Epithelial cell of proximal tubule (primary cell): Measurements from ENCODE around the gene PSTPIP2. TPM values are rescaled to one million over a fixed set of nuclear protein-coding genes. Genes with fewer than 3 reads are reported as not detected.
"Not testable (repeated sequence)": the region's sequence is repeated elsewhere in the genome, so short reads cannot be mapped to it uniquely, and the experiment has no call there.

Experiments
- DNase-seq: peaks from one replicate; pipeline ENCODE4 v3.0.0-alpha.2; 2011; ENCODE audit warnings: low read depth
- H3K4me3 ChIP-seq: 2 replicates; pipeline ENCODE4 v1.5.1; 2011; ENCODE audit warnings: low read depth, mild to moderate bottlenecking, low read length
- CTCF ChIP-seq: conservative IDR thresholded peaks from 2 replicates; pipeline ENCODE4 v1.5.1; 2012; ENCODE audit warnings: low read depth, mild to moderate bottlenecking, low read length
- total RNA-seq: library from RNA; depleted of rRNA; stranded (reverse); fragments of >200 nt; gene quantifications from 2 replicates; pipeline ENCODE4 v1.2.3, GENCODE V29; 2015

The PSTPIP2 gene
- total RNA-seq, 1 donor from 2014 or later = 11.0 TPM

DNA sequence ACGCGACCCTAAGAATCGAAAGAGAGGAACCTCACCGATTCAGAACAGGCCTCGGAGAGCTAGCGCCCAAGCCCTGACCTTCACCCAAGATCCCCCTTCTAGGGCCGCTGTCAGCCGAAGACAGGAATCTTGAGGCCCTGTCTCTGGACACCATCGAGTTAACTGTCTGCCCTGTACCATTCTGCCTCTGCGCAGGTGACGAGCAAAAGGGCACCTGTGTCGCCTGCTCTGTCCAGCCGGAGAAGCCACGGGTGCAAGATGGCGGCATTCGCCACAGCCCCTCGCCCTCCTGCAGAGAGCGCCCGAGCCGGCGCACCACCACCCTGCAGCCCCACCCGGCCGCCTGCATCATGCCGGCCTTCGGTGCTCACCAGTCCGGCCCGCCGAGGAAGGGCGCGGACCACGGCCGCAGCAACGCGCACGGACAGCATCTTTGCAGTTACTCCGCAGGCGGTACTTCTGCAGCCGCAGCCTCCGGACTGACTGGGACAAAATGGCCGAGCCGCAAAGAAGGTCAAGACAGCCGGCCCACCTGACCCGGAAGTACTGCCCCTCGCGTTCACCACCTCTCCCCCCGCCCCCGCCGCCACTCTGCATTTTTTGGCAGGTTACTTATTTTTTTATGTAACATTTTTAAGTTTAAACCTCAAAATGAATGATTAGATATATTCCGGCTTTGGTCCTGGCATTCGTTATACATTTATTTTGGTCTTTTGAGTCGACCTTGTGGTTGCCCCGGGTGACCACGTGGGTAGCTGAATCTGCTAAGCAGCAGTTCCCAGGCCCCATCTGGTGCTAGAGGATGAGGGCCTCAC lies 25.9 kb upstream of the PSTPIP2 start, which contains the start of gene ATP5F1A:
ATP5F1A (minus strand) TSS at position 496 of the 815 bp plus-strand sequence; CDS start at position 431, 65 bp downstream.
- DNase-seq = no peak
- H3K4me3 ChIP-seq = peak within 1 kb of the TSS; percentile 88
- TF ChIP-seq CTCF = peak; percentile 2

DNA sequence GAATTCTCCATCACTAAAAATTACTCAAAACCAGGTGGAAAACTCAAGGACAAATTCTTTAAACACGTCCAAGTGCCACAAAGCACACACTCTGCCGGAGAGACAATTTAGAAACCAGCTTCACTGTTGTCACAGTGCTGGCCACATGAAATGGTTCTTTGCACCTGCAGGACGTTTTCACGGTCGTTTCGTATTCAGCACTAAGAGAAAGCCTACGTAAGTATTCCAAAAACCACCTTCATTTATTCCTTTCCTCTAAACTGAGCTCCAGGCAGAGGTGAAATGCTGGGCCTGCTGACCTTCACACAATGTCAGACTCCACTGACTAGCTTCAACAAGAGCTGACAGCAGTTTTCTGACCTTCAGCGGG lies 25.4 kb upstream of the PSTPIP2 start:
- DNase-seq = no peak
- TF ChIP-seq CTCF = no peak
- H3K4me3 ChIP-seq = peak overlapping the region; percentile 88

DNA sequence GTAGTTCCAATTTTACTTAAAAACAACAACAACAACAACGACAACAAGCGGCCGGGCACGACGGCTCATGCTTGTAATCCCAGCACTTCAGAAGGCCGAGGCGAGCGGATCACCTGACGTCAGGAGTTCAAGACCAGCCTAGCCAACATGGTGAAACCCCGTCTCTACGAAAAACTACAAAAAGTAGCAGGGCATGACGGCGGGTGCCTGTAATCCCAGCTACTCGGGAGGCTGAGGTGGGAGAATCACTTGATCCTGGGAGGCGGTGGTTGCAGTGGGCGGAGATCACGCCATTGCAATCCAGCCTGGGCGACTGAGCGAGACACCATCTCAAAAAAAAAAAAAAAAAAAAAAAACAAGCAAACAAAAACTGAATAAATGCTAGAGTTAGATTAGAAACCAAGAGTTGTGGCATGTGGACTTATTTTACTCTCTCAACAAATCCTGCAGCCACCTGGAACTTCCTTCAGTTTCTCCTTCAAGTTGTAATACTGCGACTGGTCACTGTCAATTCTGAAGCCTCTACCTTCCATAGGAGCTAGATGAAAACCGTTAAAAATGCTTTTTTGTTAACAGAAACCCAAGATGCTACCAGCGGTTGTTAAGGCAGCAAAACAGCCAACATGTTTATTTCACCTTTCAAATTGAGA lies 24.7 kb upstream of the PSTPIP2 start:
- no peak for DNase-seq
- H3K4me3 ChIP-seq = peak overlapping the region; percentile 88
- no peak for TF ChIP-seq CTCF

GRCh38 chr18:46095532-46095931 lies 23.5 kb upstream of the PSTPIP2 start:
- no peak overlapping the region for H3K4me3 ChIP-seq
- no peak for DNase-seq
- TF ChIP-seq CTCF = no peak

DNA sequence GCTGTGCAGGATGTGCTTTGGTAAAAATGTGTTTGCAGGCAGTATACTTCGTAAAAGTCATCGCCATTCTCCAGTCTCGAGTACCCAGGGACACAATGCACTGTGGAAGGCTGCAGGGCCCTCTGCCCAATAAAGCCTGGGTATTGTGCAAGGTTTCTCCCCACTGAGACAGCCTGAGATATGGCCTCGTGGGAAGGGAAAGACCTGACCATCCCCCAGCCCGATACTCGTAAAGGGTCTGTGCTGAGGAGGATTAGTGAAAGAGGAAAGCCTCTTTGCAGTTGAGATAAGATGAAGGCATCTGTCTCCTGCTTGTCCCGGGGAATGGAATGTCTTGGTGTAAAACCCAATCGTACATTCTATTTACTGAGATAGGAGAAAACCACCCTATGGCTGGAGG lies 16.4 kb upstream of the PSTPIP2 start:
- not testable (repeated sequence) for H3K4me3 ChIP-seq, DNase-seq

- DNase-seq = no peak
- H3K4me3 ChIP-seq = no peak overlapping the region
- no peak for TF ChIP-seq CTCF
These were observed 12.4 kb upstream of the PSTPIP2 start for GRCh38 chr18:46084431-46084830.

DNA sequence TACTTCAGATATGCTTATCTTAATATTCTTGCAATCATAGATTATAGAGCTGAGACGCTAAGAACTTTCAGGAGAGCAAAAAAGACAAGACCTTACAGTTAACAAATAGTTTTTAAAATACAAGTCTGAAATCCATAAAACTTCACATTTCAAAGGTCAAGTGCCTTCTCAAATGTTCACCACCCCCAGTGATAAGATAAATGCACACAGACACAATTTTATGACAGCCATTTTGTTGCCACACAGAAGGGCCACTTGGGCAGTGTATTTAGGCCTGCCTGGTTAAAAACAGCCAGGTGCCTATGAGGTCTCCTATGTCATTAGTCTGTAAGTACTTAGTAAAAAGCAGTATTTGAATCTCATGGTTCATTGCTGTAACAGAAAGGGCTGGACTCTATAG lies 8.1 kb upstream of the PSTPIP2 start:
- no peak for DNase-seq
- TF ChIP-seq CTCF = no peak
- H3K4me3 ChIP-seq = no peak overlapping the region
